Measurements from ENCODE around the gene PIWIL1.

The PIWIL1 gene

GRCh38 chr12:130336723-130337487 is 782 bp upstream of the PIWIL1 start:
- no peak for DNase-seq (ENCODE audit: low read depth in 1 of 2, low spot score in 1 of 2)

GRCh38 chr12:130338794-130339601 is 1.3 kb downstream of the PIWIL1 start:
- DNase-seq (ENCODE audit: low read depth in 1 of 2, low spot score in 1 of 2) = no peak

GRCh38 chr12:130339951-130340350 is 2.3 kb downstream of the PIWIL1 start:
- no peak for DNase-seq (ENCODE audit: low read depth in 1 of 2, low spot score in 1 of 2)

- DNase-seq (ENCODE audit: low read depth in 1 of 2, low spot score in 1 of 2) = no peak
Observed at GRCh38 chr12:130342442-130342841, 4.8 kb downstream of the PIWIL1 start.

GRCh38 chr12:130342842-130343241 is 5.2 kb downstream of the PIWIL1 start:
- DNase-seq (ENCODE audit: low read depth in 1 of 2, low spot score in 1 of 2) = no peak

- DNase-seq (ENCODE audit: low read depth in 1 of 2, low spot score in 1 of 2) = no peak
Observed at GRCh38 chr12:130344529-130344928, 6.8 kb downstream of the PIWIL1 start.

GRCh38 chr12:130345292-130345691 is 7.6 kb downstream of the PIWIL1 start:
- no peak for DNase-seq (ENCODE audit: low read depth in 1 of 2, low spot score in 1 of 2)

- DNase-seq (ENCODE audit: low read depth in 1 of 2, low spot score in 1 of 2) = no peak
Observed at GRCh38 chr12:130347588-130347987, 9.9 kb downstream of the PIWIL1 start.

GRCh38 chr12:130350715-130351114 is 13.0 kb downstream of the PIWIL1 start:
- DNase-seq (ENCODE audit: low read depth in 1 of 2, low spot score in 1 of 2) = no peak

GRCh38 chr12:130351326-130351725 is 13.6 kb downstream of the PIWIL1 start:
- no peak for DNase-seq (ENCODE audit: low read depth in 1 of 2, low spot score in 1 of 2)

GRCh38 chr12:130353081-130353480 is 15.4 kb downstream of the PIWIL1 start:
- DNase-seq (ENCODE audit: low read depth in 1 of 2, low spot score in 1 of 2) = no peak

GRCh38 chr12:130354407-130354806 is 16.7 kb downstream of the PIWIL1 start:
- DNase-seq (ENCODE audit: low read depth in 1 of 2, low spot score in 1 of 2) = no peak

GRCh38 chr12:130356222-130356621 is 18.5 kb downstream of the PIWIL1 start:
- no peak for DNase-seq (ENCODE audit: low read depth in 1 of 2, low spot score in 1 of 2)

GRCh38 chr12:130357241-130357640 is 19.6 kb downstream of the PIWIL1 start:
- DNase-seq (ENCODE audit: low read depth in 1 of 2, low spot score in 1 of 2) = no peak

GRCh38 chr12:130357729-130358330 is 20.1 kb downstream of the PIWIL1 start:
- DNase-seq (ENCODE audit: low read depth in 1 of 2, low spot score in 1 of 2) = no peak

GRCh38 chr12:130362060-130362459 is 24.4 kb downstream of the PIWIL1 start:
- DNase-seq (ENCODE audit: low read depth in 1 of 2, low spot score in 1 of 2) = no peak

GRCh38 chr12:130364578-130364977 is 26.9 kb downstream of the PIWIL1 start:
- DNase-seq (ENCODE audit: low read depth in 1 of 2, low spot score in 1 of 2) = no peak

GRCh38 chr12:130366159-130366558 is 28.5 kb downstream of the PIWIL1 start:
- no peak for DNase-seq (ENCODE audit: low read depth in 1 of 2, low spot score in 1 of 2)

GRCh38 chr12:130367003-130367402 is 29.3 kb downstream of the PIWIL1 start:
- no peak for DNase-seq (ENCODE audit: low read depth in 1 of 2, low spot score in 1 of 2)

- DNase-seq (ENCODE audit: low read depth in 1 of 2, low spot score in 1 of 2) = no peak
Observed at GRCh38 chr12:130367523-130367922, 29.8 kb downstream of the PIWIL1 start.

GRCh38 chr12:130369816-130370215 is 32.1 kb downstream of the PIWIL1 start:
- no peak for DNase-seq (ENCODE audit: low read depth in 1 of 2, low spot score in 1 of 2)

GRCh38 chr12:130371296-130371695 is 33.6 kb downstream of the PIWIL1 start:
- no peak for DNase-seq (ENCODE audit: low read depth in 1 of 2, low spot score in 1 of 2)
